Measurements from ENCODE around the gene EEFSEC.

- no peak for TF ChIP-seq EP300 (IDR thresholded peaks at IDR 0.05)
- no peak for TF ChIP-seq CTCF (IDR thresholded peaks at IDR 0.05)
Measured at GRCh38 chr3:128369881-128370642, 216.8 kb downstream of the EEFSEC start.
